Ectodermal cell (in vitro differentiated cells): Measurements from ENCODE around the gene FASTK.

Experiments used
- H3K27ac ChIP-seq: 2 replicates; pipeline ENCODE4 v1.7.0; 2013; ENCODE audit warnings: mild to moderate bottlenecking, low read depth, low read length; ENCODE audit not compliant: insufficient read depth, poor library complexity, severe bottlenecking
- H3K27me3 ChIP-seq: 2 replicates; pipeline ENCODE4 v1.7.0; 2013; ENCODE audit warnings: mild to moderate bottlenecking, low read length; ENCODE audit not compliant: insufficient read depth, control insufficient read depth, poor library complexity, severe bottlenecking
- H3K36me3 ChIP-seq: one replicate; pipeline ENCODE4 v1.7.0; 2013; ENCODE audit warnings: low read length; ENCODE audit not compliant: control insufficient read depth, insufficient read depth
- H3K4me1 ChIP-seq: one replicate; pipeline ENCODE4 v1.7.0; 2013; ENCODE audit warnings: low read length; ENCODE audit not compliant: control insufficient read depth, insufficient read depth
- H3K4me3 ChIP-seq: 2 replicates; pipeline ENCODE4 v1.7.0; 2013; ENCODE audit warnings: low read depth, low read length, control low read depth; ENCODE audit not compliant: insufficient read depth
- H3K9me3 ChIP-seq: 2 replicates; pipeline ENCODE4 v1.7.0; 2013; ENCODE audit warnings: mild to moderate bottlenecking, low read length, moderate library complexity; ENCODE audit not compliant: control insufficient read depth
- WGBS, 2 experiments: methylation state at CpG; one replicate each; pipeline ENCODE4 v1.1.7; 2013; ENCODE audit warnings: missing lambda C conversion rate in 2 of 2; 5-methylcytosine and 5-hydroxymethylcytosine counted together

The FASTK gene

GRCh38 chr7:151118108-151119054 lies 37.8 kb upstream of the FASTK start:
- peaks cover 18% of the 10 kb centered on the region for H3K36me3 ChIP-seq
- peaks cover 18% of the 10 kb centered on the region for H3K4me1 ChIP-seq
- peaks cover 17% of the 10 kb centered on the region for H3K27me3 ChIP-seq
- WGBS, 2 experiments, result 95% methylated on average over 38 of the region's 38 CpGs
- H3K9me3 ChIP-seq, result no peaks in the 10 kb centered on the region
- no peak overlapping the region for H3K4me3 ChIP-seq
- H3K27ac ChIP-seq, result no peak overlapping the region

GRCh38 chr7:151117565-151117964 lies 37.0 kb upstream of the FASTK start:
- Histone ChIP-seq H3K27ac (no peak overlapping the region), H3K36me3 (peaks cover 18% of the 10 kb centered on the region), H3K4me3 (no peak overlapping the region), H3K9me3 (no peaks in the 10 kb centered on the region), H3K27me3 (peaks cover 17% of the 10 kb centered on the region), H3K4me1 (peaks cover 18% of the 10 kb centered on the region)
- 93 to 97% methylated on average over 12 of the region's 12 CpGs for WGBS, 2 experiments

GRCh38 chr7:151116603-151117440 lies 36.2 kb upstream of the FASTK start:
- H3K27ac ChIP-seq, result no peak overlapping the region
- H3K27me3 ChIP-seq, result peaks cover 17% of the 10 kb centered on the region
- peaks cover 18% of the 10 kb centered on the region for H3K36me3 ChIP-seq
- H3K4me1 ChIP-seq, result peaks cover 18% of the 10 kb centered on the region
- no peaks in the 10 kb centered on the region for H3K9me3 ChIP-seq
- 92 to 93% methylated on average over 27 of the region's 27 CpGs for WGBS, 2 experiments
- H3K4me3 ChIP-seq, result no peak overlapping the region

- 60 to 64% methylated on average over 14 of the region's 14 CpGs for WGBS, 2 experiments
- Histone ChIP-seq H3K9me3 (no peaks in the 10 kb centered on the region), H3K4me3 (peak overlapping the region; percentile 37), H3K4me1 (peaks cover 18% of the 10 kb centered on the region), H3K27ac (no peak overlapping the region), H3K27me3 (peaks cover 17% of the 10 kb centered on the region), H3K36me3 (peaks cover 18% of the 10 kb centered on the region)
Measured at GRCh38 chr7:151115836-151116418, 35.3 kb upstream of the FASTK start.

- H3K27me3 ChIP-seq, result peaks cover 17% of the 10 kb centered on the region
- H3K4me3 ChIP-seq, result peak overlapping the region; percentile 37
- H3K36me3 ChIP-seq, result peaks cover 17% of the 10 kb centered on the region
- H3K9me3 ChIP-seq, result no peaks in the 10 kb centered on the region
- 1 to 2% methylated on average over 114 of the region's 114 CpGs for WGBS, 2 experiments
- H3K27ac ChIP-seq, result no peak overlapping the region
- peaks cover 18% of the 10 kb centered on the region for H3K4me1 ChIP-seq
Measured at GRCh38 chr7:151115121-151115835, 34.7 kb upstream of the FASTK start.

GRCh38 chr7:151114151-151115090 lies 33.8 kb upstream of the FASTK start:
- 8 to 9% methylated on average over 101 of the region's 101 CpGs for WGBS, 2 experiments
- Histone ChIP-seq H3K4me1 (peaks cover 18% of the 10 kb centered on the region), H3K27ac (no peak overlapping the region), H3K27me3 (peaks cover 17% of the 10 kb centered on the region), H3K9me3 (no peaks in the 10 kb centered on the region), H3K36me3 (peaks cover 8% of the 10 kb centered on the region), H3K4me3 (peak overlapping the region; percentile 35)

GRCh38 chr7:151113344-151114150 lies 32.9 kb upstream of the FASTK start:
- H3K36me3 ChIP-seq, result peaks cover 8% of the 10 kb centered on the region
- H3K27ac ChIP-seq, result peak overlapping the region; percentile 63

GRCh38 chr7:151110941-151111645 lies 30.5 kb upstream of the FASTK start:
- H3K4me3 ChIP-seq, result no peak overlapping the region
- WGBS, 2 experiments, result 44 to 45% methylated on average over 20 of the region's 20 CpGs

More at GRCh38 chr7:151113344-151114150, 32.9 kb upstream of the FASTK start:
- Histone ChIP-seq H3K9me3 (no peaks in the 10 kb centered on the region), H3K27me3 (peaks cover 17% of the 10 kb centered on the region), H3K4me3 (peak overlapping the region; percentile 35), H3K4me1 (peaks cover 18% of the 10 kb centered on the region)
- WGBS, 2 experiments, result 28 to 33% methylated on average over 13 of the region's 13 CpGs

More at GRCh38 chr7:151110941-151111645, 30.5 kb upstream of the FASTK start:
- no peaks in the 10 kb centered on the region for H3K36me3 ChIP-seq
- no peak overlapping the region for H3K27ac ChIP-seq
- no peaks in the 10 kb centered on the region for H3K9me3 ChIP-seq
- peaks cover 15% of the 10 kb centered on the region for H3K4me1 ChIP-seq
- H3K27me3 ChIP-seq, result peaks cover 15% of the 10 kb centered on the region
